Transverse colon (tissue), 4 donors: ENCODE data around the gene PTDSS2.

Source experiments
- POLR2A ChIP-seq: fragments of 450-650 bp; IDR thresholded peaks from one replicate; pipeline ENCODE4 v1.6.1; 2016; ENCODE audit warnings: antibody characterized with exemption, mild to moderate bottlenecking, moderate library complexity
- POLR2AphosphoS5 ChIP-seq, 3 donors: sonication (generic); formaldehyde crosslinking; IDR thresholded peaks; one replicate each; pipeline ENCODE4 v1.6.1; 2016; ENCODE audit warnings: antibody characterized with exemption in 3 of 3
- TF ChIP-seq, protein P1 (sequence below), 5 experiments: fragments of 200-600 bp in 3 of 5; fragments of 450-650 bp in 2 of 5; sonication (generic) in 3 of 5; IDR thresholded peaks; 1 replicate in 2 of 5; 2 replicates in 3 of 5; pipeline ENCODE4 v1.5.1; 2016 to 2017; ENCODE audit warnings: antibody characterized with exemption in 5 of 5, inconsistent platforms in 3 of 5, mild to moderate bottlenecking in 2 of 5, moderate library complexity in 1 of 5

DNA sequence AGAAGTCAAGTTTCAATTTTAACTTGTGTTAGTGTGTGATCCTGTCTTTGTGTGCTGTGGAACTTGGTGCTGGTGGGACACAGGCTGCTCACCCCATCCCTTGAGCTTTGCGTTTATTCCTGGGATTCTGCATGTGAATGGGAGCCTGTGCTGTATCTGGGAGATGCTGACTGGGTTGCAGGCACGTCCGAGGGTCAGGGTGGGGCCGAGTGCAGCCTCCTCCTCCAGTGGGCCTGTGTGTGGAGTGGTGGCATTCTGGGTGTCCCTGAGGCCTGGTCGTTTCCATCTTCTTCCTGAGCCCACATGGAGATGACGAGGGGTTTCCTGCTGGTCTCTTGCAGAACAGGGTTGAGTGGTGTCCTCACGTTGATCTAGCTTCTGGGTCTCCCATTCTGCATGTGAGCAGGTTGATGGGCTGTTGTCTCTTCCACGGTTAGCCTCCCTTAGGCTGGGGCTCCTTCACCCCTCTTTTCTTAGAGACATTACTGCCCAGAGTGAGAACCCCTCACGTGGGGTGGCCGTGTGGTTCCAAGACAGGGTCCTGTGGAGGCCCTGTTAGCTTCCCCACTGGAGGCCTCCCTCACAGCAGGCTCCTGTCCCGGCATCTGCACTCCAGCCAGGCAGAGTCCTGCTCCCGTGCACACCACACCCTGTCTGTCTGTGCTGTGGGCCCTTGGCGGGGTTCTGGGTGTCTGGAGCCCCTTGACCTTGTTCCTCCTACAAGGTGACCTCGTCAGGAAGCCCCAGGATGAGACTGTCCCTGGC lies 4.9 kb downstream of the PTDSS2 start:
- TF ChIP-seq, protein P1, sequence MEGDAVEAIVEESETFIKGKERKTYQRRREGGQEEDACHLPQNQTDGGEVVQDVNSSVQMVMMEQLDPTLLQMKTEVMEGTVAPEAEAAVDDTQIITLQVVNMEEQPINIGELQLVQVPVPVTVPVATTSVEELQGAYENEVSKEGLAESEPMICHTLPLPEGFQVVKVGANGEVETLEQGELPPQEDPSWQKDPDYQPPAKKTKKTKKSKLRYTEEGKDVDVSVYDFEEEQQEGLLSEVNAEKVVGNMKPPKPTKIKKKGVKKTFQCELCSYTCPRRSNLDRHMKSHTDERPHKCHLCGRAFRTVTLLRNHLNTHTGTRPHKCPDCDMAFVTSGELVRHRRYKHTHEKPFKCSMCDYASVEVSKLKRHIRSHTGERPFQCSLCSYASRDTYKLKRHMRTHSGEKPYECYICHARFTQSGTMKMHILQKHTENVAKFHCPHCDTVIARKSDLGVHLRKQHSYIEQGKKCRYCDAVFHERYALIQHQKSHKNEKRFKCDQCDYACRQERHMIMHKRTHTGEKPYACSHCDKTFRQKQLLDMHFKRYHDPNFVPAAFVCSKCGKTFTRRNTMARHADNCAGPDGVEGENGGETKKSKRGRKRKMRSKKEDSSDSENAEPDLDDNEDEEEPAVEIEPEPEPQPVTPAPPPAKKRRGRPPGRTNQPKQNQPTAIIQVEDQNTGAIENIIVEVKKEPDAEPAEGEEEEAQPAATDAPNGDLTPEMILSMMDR (IDR thresholded peaks at IDR 0.05), result no peak
- TF ChIP-seq POLR2AphosphoS5 (IDR thresholded peaks at IDR 0.05), result no peak
- TF ChIP-seq POLR2A, result no peak
